ENCODE results near the gene RALGAPA1.
"Not testable (repeated sequence)": the region's sequence is repeated elsewhere in the genome, so short reads cannot be mapped to it uniquely, and the experiment has no call there.

Gene RALGAPA1

DNA sequence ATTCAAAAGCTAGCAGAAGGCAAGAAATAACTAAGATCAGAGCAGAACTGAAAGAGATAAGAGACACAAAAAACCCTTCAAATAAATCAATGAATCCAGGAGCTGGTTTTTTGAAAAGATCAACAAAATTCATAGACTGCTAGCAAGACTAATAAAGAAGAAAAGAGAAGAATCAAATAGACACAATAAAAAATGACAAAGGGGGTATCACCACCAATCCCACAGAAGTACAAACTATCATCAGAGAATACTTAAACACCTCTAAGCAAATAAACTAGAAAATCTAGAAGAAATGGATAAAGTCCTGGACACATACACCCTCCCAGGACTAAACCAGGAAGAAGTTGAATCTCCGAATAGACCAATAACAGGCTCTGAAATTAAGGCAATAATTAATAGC lies 189.6 kb downstream of the RALGAPA1 start:
- DNase-seq = not testable (repeated sequence)

DNA sequence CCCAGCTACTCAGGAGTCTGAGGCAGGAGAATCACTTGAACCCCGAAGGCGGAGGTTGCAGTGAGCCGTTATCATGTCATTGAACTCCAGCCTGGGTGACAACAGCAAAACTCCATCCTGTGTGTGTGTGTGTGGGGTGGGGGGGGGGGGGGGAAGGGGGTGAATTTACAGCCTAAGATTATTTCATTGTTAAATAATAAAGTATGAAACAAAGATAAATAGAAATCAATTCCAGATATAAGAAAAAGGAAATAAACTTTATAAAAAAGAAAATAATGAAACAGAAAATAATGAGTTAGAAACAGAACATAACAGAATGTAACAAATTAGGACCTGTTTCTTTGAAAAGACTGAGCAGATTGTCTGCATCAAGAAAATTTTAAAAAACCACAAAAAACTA lies 191.6 kb downstream of the RALGAPA1 start:
- no peak for DNase-seq

DNA sequence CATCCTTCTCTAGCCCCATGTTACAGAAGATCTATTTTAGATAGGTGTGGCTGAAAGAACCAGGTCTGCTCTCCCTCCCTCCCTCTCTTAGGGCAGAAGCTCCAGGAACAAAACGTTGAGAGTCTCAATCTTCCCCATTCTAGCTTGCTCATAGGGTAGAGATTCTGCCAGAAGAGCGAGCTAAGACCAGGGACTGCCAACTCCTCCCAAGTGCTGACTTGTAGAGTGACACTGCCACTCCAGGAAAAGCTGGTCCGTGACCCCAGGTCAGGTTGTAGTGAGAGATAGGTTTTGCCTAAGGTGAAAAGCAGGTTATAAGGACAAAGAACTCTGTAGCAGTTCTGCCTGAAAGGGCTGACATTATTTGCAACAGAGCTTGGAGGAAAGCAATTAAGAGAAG lies 201.7 kb downstream of the RALGAPA1 start:
- no peak for DNase-seq

DNA sequence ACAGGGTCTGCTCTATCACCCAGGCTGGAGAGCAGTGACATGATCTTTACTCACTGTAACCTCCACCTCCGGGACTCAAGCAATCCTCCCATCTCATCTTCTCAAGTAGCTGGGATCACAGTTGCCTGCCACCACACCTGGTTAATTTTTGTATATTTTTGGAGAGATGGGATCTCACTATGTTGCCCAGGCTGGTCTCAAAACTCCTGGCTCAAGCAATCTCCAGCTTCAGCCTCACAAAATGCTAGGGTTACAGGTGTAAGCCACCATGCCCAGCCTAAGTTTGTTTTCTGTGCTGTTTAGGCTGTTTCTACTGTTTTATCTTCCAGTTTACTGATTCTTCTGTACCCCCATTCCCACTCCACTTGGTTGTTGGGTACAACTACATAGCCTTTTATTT lies 208.8 kb downstream of the RALGAPA1 start:
- no peak for DNase-seq

DNA sequence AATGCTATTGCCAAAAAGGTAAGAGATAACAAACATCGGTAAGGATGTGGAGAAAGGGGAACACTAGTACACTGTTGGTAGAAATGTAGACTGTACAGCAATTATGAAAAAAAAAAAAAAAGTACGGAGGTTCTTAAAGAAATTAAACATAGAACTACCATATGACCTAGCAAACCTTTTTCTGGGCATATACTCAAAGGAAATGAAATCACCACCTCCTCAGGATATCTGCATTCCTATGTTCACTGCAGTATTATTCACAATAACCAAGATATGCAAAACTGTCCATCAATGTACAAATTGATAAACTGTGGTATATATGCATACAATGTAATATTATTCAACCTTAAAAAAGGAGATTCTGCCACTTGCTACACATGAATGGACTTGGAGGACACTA lies 214.5 kb downstream of the RALGAPA1 start:
- DNase-seq = no peak

DNA sequence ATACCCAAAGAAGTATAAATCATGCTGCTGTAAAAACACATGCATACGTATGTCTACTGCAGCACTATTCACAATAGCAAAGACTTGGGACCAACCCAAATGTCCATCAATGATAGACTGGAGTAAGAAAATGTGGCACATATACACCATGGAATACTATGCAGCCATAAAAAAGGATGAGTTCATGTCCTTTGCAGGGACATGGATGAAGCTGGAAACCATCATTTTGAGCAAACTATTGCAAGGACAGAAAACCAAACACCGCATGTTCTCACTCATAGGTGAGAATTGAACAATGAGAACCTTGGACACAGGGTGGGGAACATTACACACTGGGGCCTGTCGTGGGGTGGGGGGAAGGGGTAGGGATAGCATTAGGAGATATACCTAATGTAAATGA lies 221.7 kb downstream of the RALGAPA1 start:
- not testable (repeated sequence) for DNase-seq

DNA sequence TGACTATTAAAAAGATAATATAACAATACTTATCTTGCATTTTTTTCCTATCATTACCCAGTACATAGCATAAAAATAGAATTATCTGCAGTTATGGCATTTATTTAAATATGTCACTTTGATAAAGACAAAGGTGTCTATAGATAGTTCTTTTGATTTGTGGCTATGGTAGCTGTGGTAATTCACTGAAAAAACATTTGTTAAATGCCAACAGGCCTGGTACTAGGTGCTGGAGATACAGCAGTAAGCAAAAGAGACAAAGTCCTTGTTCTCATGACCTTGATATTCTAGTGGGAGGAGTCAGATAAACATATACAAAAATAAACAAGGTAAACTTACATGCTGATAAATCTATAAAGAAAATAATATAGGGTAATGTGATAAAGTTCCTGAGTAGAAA lies 230.5 kb downstream of the RALGAPA1 start:
- no peak for DNase-seq

DNA sequence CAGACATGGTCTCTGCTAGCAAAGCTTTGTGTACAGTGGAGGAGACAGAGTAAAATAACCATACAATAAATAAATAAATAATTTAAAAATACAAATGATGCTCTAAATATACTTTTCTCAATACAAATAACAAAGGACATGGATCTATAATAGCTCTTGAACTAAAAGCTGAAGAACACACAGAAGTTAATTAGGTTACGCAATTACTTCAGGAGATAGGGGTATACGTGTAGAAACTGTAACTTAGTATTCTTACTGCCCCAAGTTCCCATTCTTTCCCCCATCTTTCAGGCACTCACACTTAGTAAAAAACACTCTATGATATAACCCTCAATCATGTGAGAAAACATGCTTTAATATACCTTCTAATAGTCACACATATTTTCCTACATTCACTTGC lies 231.0 kb downstream of the RALGAPA1 start:
- DNase-seq = no peak

DNA sequence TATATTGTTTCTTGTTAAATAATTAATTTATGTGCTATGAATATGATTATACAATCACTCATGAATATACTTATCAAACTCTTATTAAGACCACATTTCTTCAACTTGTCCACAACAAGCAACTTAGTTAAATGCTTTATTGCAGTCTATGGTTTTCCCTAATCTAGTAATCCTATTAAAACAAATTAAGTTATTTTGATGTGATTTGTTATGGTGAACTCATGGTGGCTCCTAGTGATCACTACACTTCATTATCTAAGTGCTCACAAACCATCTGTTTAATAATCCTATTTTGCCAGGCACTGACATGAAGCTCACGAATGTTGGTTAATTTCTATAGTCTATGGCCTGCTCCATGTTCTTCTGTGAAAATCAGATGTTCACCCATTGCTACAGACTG lies 232.2 kb downstream of the RALGAPA1 start:
- no peak for DNase-seq

DNA sequence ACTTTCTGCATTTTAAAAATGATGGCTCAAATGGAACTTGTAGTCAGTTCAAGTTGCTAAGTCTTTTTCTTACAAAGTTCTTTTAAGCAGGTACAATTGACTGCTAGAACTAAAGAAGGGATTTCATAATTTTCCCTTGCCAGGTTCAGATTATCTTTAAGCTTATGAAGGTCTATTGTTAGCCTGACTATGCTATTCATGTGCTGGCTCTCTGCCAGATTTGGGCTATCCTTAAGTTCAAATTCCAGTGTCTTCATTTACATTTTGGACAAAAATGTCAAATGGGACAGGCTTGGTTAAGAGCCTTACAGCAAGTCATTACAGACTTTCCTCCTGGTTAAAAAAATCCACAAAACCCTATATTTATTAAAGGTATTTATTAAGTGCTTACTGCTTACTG lies 232.8 kb downstream of the RALGAPA1 start:
- no peak for DNase-seq

DNA sequence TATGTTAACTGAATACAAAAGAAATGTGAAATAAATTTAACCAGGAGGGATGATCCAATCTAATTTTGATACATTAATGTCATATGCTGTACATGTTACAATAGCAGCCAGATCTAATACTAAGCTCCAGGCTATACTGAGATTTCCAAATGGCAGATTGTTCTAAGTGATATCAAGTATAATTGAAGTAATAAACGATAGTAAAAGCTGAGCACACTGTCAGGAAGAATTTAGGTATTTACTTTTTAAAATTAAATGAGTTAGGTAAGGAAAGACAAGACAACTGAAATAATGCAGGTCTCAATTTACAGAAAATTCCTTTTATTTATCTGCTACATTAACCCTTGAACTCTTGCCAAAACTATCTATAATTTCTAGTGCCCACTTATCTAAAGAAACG lies 235.2 kb downstream of the RALGAPA1 start:
- DNase-seq = no peak

DNA sequence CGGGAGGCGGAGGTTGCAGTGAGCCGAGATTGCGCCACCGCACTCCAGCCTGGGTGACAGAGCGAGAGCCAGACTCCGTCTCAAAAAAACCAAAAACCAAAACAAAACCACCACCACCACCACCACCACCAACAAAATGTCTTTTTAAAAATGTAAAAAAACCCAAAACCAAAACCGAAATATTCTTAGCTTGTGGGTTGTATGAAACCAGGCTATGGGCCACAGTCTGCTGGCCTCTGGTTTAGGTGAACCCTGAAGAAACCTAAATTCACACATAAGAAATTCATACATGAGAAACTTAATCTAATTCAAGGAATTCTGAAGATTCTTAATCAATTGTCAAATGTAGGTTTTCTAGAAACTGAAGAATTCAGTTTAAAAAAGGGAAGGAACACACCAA lies 237.5 kb downstream of the RALGAPA1 start:
- no peak for DNase-seq

DNA sequence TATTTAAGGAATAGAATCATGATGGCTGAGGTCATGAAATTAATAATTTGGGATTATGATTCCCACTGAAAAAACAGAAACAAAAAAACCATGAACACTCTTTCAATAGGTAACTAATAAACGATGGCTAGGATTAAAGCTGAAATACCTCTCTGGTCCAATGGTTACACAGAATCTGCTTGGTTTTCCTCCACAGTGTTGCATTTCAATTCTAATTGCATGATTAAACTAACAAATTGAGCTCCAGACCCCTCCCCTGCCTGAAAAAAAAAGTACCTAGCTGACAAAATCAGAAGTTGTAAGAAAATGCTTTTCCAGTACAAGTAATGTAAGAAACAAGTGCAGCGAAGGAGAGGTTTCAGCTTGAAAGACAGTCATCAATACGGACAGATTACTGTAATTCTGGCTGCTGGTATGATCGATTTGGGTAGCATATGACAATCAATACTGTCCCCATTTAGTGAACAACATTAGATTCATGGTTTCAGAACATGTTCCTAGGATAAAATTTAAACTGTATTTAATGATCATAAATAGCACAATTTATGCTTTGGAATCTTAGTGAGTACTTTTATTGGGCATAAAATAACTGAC lies 243.1 kb downstream of the RALGAPA1 start:
- DNase-seq = no peak

DNA sequence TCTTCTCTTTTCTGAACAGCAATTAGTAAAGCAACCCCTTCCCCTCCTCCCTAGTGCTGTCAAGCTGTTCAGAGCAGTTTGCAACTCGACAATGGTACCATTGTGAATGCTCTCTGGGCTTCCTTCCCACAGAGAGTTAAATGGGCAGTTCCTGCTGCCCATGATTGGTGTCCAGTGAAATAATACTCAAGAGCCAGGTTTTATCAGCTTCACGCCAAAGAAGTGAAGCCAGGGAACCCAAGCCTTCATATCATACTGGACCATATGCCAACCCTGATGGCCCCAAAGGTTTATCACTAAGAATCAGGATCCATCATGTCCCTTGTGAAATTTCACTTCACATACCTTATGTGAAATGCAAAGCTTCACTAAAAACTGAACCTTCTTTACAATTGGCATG lies 250.4 kb downstream of the RALGAPA1 start:
- DNase-seq = peak; percentile 36

DNA sequence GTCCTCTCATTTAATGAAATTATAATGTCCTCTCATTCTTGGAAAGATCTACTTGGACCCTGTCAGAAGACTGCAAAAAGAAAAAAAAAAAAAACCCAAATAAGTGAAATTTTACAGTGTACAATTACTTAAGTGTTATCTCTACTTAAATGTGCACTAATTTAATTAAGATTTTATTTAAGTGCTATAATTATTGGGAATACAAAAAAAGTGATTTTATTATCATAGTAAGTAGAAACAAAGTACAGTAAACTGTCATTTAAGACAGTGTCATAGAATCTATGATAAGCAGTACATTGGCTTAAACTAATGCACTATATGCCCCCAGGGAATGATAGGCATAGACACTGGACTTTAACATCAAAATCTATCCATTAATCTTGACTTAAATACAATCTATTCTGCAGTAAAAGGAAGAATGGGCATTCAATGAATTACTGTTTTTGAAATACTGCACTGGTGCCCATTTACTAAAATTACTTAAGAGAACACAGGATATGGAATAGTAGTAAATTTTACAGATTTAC lies 251.8 kb downstream of the RALGAPA1 start:
- DNase-seq = no peak

DNA sequence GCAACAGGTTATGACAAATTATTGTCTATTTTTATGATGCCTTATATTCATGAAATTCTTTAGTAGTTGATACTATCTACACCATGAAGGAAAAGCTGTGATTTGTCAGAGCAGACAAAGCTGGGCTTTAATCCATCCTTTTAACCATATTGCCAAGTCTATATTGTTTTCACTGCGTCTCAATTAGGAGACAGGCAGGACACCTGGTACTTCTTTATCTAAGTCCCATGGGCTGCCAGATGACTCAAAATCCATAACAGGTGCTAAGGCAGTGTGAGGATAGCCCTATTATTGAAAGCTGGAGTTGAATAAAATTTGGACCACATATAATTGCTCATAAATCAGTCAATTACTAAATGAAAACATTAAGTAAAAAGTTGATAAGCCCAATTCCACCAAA lies 252.5 kb downstream of the RALGAPA1 start:
- no peak for DNase-seq

DNA sequence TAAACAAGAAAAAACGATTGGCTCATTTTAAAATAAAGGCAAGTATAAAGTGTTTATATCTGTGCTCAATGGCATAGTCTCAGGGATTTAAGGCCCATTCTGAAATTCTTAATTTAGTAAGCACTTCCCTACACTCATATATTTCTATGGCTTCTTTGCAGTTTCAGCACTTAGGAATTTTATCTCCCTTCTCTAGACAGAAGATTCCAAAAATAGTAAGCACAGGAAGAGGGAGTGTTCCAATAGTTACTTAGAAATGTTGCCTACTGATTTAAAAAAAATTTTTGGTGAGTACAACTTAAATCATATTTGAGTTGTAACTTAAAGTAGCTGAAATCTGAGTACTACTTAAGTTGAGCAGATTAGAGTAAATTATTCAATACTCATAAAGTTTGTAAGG lies 255.3 kb downstream of the RALGAPA1 start:
- DNase-seq = no peak

DNA sequence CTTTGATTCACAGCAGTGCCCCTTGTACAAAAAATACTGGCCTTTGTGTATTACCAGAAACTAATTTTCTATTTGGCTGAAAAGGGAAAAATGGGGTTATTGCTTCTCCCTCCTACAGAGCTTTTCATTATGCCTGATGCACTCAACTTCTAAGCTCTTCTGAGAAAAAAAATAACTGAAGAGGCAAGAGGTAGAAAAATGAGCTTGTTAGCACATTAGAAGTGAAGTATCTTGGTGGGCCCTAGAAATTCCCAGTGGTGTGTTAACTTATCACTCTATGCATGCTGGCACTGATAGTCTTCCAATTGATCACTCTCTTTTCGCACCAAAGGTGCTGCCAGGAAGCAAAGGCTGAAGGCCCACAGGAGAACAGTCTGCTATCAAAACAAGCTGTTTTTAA lies 258.0 kb downstream of the RALGAPA1 start:
- no peak for DNase-seq

DNA sequence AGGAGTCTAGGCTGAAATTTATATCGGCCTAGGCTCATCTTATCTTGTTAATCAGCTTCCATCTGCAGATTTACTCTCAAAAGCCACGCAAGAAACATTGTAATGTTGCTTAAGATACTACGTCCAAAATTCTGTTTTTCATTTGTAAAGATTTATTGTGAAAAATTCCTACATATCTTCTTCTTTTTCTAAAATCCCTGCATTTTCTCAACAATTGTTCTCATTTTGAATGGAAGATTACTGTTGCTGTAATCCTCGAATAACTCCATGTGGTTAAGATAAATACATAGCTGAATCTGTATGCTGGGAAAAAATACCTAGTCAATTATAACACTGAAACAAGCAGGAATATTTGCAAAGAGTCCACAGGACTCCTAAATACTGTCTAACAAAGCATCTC lies 259.5 kb downstream of the RALGAPA1 start:
- DNase-seq = no peak

DNA sequence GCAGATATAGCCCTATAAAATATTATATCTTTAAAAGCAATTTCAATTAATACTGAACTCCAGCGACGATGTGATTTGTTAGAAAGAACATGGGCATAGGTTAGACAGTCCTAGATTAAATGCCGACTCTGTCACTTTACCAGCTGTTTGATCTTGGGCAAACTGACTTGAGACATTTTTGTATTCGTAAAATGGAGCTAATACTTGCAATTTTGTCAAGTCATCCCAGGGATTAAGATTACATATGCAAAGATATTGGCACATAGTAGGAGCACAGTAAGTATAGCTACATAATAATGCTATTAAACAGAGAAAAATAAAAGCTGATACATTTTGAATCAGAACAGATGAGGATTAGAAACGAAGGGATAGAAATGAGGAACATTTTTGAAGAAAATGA lies 266.1 kb downstream of the RALGAPA1 start:
- DNase-seq = no peak

DNA sequence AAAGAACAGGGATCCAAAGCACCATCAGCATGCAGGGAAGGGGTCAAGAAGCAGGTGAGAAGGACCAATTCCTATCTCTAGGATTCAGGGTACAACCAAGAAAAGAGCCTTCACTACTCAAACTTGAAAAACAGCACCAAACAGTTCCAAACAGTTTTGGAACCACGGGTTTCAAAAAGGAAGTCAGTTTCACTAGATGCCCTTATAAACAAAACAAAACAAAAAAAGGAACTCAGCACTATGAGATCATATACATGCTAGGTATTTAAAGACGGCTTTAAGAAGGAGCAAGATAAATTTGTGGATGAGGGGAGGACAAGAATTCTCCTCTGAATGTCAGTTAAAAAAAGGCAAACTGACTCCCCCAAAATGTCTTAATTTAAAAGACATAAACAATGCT lies 269.1 kb downstream of the RALGAPA1 start:
- DNase-seq = no peak

DNA sequence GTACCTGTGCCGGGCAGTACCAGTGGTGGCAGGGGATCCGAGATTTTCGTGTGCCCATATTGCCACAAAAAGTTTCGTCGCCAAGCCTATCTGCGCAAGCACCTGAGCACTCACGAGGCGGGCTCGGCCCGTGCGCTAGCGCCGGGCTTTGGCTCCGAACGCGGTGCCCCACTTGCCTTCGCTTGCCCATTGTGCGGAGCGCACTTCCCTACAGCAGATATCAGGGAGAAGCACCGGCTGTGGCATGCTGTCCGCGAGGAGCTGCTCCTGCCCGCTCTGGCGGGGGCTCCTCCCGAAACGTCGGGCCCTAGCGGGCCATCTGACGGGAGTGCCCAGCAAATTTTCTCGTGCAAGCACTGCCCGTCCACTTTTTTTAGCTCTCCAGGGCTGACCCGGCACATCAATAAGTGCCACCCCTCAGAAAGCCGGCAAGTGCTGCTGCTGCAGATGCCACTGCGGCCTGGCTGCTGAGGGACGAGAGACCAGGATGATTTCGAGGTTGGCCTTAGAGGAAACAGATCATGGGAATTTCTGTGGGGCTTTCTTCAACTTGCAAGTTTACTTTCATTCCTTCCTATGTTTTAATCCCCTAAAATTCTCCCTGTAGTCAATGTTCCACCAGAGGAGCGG lies 273.5 kb downstream of the RALGAPA1 start:
- DNase-seq = no peak

DNA sequence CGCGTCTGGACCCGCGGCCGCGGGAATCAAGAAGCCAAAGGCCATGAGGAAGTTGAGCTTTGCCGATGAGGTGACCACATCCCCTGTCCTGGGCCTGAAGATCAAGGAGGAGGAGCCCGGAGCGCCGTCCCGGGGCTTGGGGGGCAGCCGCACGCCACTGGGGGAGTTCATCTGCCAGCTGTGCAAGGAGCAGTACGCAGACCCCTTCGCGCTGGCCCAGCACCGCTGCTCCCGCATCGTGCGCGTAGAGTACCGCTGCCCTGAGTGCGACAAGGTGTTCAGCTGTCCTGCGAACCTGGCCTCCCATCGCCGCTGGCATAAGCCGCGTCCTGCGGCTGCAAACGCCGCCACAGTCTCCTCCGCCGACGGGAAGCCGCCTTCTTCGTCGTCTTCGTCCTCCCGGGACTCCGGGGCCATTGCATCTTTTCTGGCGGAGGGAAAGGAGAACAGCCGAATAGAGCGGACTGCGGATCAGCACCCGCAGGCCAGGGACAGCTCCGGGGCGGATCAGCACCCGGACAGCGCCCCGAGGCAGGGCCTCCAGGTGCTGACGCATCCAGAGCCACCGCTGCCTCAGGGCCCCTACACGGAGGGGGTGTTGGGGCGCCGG lies 274.1 kb downstream of the RALGAPA1 start:
- DNase-seq = peak; percentile 62

DNA sequence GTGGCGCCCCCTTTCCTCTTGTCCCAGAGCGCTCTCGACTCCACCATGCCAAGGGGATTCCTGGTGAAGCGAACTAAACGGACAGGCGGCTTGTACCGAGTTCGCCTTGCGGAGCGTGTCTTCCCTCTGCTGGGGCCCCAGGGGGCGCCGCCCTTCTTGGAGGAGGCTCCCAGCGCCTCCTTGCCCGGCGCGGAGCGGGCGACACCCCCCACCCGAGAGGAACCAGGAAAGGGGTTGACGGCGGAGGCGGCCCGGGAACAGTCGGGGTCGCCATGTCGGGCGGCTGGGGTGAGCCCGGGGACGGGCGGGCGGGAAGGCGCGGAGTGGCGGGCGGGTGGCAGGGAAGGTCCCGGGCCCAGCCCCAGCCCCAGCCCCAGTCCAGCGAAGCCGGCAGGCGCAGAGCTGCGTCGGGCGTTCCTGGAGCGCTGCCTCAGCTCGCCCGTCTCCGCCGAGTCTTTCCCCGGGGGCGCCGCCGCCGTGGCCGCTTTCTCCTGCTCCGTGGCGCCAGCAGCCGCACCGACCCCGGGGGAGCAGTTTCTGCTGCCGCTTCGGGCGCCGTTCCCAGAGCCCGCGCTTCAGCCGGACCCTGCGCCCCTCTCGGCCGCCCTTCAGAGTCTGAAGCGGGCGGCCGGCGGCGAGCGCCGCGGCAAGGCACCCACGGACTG lies 274.8 kb downstream of the RALGAPA1 start:
- no peak for DNase-seq

Data from hematopoietic multipotent progenitor cell treated with erythropoietin and hydrocortisone succinate and interleukin-3 and kit ligand, for 8 days (in vitro differentiated cells).